GM10847 (cell line): ENCODE results near the gene AP1B1.

Experiments
- POLR2A ChIP-seq: IDR thresholded peaks from 2 replicates; pipeline ENCODE4 v1.6.1; 2011; ENCODE audit not compliant: insufficient read length; ENCODE audit errors: extremely low read depth

Gene AP1B1

DNA sequence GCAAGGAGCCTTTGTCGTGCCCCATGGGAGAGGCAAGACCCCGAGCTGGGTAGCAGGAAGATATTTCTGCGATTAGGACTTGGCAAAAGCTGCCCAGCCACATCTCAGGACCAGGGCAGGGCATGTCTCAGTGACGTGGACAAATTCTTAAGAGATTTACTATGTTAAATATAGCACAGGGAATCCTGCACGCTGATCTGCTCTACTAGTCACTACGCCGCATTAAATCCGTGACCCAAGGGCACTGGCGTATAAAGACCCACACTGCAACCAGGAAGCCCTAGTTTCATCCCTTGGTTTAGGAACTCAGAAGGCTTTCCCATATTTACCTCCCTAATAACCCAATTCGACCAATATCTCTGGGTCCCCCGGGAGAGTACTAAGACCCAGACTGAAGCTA is 35.1 kb downstream of the AP1B1 start:
- no peak for TF ChIP-seq POLR2A

GRCh38 chr22:29352778-29353177 is 35.6 kb downstream of the AP1B1 start:
- no peak for TF ChIP-seq POLR2A

DNA sequence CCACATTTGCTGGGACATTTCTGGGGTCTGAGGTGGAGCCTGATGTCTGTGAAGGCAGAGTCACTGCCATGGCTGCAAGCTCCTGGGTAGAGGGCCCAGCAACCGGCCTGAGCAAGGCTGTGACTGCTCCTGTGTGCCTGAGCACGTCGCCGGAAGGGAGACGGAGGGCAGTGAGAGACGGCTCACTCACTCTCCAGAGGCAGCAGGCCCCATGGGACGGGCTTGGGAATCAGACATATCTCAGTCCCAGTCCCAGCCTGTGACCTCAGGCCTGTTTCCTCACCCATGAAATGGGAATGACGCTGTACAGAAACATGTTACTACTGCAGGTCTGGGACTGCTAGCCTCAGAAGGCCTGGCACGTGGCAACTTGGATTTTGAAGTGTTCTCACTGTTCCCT is 36.5 kb downstream of the AP1B1 start:
- no peak for TF ChIP-seq POLR2A

GRCh38 chr22:29351042-29351441 is 37.3 kb downstream of the AP1B1 start:
- TF ChIP-seq POLR2A, result no peak

GRCh38 chr22:29348956-29349355 is 39.4 kb downstream of the AP1B1 start:
- TF ChIP-seq POLR2A, result no peak

DNA sequence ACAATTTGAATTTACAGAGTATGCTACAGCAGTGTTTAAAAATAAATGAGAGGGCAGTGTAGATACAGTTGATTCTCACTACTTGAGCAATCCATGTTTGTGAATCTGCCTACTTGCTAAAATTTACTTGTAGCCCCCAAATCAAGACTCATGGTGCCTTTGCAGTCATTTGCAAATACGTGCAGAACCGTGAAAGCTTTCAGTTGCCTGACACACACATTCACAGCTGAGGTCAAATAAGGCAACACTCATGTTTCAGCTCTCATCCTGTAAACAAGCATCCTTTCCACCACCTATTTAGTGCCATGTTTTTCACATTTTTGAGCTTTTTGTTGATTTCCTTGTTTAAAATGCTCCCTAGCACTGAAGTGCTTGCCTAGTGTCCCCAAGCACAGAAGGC is 40.3 kb downstream of the AP1B1 start:
- TF ChIP-seq POLR2A, result no peak

DNA sequence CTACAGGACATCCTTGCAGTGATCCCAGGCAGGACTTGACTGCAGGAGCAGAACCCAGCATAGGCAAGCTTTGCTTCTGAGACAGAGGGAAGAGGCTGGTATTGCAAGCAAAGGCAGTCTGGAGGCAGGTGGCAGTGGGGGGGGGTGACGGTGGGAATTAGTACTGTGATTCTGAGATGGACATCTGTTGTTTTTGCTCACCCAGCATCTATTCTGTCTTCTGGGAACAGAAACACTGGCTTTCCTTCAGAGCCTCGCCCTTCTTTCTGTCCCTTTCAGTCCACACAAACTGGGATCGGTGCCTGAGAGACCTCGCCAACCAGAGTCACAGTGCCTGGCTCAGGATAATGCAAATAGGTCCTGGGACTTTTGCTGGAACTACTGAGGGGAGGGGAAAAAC is 41.7 kb downstream of the AP1B1 start:
- TF ChIP-seq POLR2A, result no peak

GRCh38 chr22:29345932-29346331 is 42.4 kb downstream of the AP1B1 start:
- no peak for TF ChIP-seq POLR2A

GRCh38 chr22:29344137-29344536 is 44.2 kb downstream of the AP1B1 start:
- TF ChIP-seq POLR2A, result no peak

GRCh38 chr22:29343313-29343805 is 45.0 kb downstream of the AP1B1 start:
- no peak for TF ChIP-seq POLR2A

DNA sequence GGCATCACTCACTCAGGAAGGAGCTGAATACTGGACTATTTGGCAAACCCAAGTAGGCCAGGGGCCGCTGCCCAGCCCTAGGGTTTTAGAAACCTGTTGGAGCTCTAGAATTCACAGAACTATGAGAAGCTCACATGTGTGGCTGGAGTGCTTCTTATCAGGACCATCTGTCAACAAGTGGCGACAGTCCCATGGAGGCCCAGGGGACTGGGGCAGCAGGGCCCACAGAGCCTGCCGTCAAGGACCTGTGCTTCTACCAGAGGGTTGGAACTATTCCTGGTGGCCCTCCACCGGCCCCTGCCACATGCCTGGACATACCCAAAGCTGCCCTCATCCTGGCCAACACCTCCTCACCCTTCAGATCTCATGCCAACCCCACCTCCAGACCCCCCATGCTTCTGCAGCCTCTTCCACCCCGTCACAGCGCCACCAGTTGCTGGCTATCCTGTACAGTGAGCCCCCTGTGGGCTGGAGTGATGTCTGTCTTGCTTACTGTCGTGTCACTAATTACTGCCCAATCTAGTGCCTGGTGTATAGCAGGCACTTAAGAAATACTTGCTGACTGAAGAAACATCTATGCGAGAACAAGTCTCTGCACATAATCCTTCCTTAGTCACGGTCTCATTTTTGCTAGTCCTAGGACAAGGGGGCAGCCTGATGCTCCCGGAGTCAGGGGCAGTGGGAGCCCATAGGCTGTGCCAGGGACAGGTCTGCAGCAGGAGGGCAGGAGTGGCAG is 45.6 kb downstream of the AP1B1 start:
- TF ChIP-seq POLR2A, result no peak

- no peak for TF ChIP-seq POLR2A
These were observed 46.2 kb downstream of the AP1B1 start for GRCh38 chr22:29342177-29342576.

- no peak for TF ChIP-seq POLR2A
These were observed 46.6 kb downstream of the AP1B1 start for GRCh38 chr22:29341849-29342127.

DNA sequence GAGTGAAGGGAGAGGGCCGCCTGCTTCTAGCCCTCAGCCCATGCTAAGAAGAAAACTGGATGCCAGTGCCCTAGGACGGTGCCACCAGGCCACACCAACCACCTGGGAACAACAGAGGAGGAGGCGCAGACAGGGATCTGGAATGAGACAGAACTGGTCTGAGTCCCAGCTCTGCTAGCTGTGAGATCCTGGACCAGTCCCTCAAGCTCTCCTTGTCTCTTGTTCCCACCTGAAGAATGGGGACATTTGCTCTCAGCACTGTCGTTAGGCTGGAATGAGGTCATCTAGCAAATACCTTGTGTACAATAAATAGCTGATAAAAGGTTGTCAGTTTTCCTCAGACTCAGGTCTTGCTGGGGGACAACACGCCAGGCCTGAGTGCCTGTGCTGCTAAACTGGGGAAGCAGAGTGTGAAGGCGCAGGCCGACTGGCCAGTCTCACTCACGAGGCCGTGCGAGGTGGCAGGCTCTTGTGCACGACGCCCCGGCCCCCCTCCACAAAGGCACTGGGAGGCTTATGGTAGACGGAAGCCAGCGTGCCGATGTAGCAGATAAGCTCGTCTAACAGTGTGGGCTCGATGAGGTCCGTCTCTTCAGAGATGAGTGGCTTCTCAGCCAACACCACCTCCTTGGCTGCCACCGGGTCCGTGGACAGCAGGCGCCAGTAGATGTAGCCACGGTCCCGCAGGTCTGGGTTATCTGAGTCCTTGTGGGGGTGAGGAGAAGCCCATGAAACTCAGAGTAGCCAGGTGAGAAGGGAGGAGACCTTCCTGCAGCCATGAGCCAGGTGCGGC is 47.1 kb downstream of the AP1B1 start:
- no peak for TF ChIP-seq POLR2A

- no peak for TF ChIP-seq POLR2A
These were observed 47.8 kb downstream of the AP1B1 start for GRCh38 chr22:29340566-29340965.

GRCh38 chr22:29339381-29340235 is 48.8 kb downstream of the AP1B1 start:
- TF ChIP-seq POLR2A, result no peak
